SH-SY5Y (cell line): ENCODE data around the gene ARAP2.

Source experiments
- GATA2 ChIP-seq: IDR thresholded peaks from 2 replicates; pipeline ENCODE4 v1.6.1; 2011; ENCODE audit warnings: mild to moderate bottlenecking, low read depth, low read length
- GATA3 ChIP-seq: IDR thresholded peaks from 2 replicates; pipeline ENCODE4 v1.6.1; 2011; ENCODE audit warnings: low read depth, mild to moderate bottlenecking, low read length, moderate library complexity

- TF ChIP-seq GATA2: no peak
- no peak for TF ChIP-seq GATA3
Observed at GRCh38 chr4:36278789-36279188, 34.5 kb upstream of the ARAP2 start.
